ENCODE results near the gene CDKN1B.

- TF ChIP-seq CTCF (IDR thresholded peaks at IDR 0.05 in 4 of 5, conservative IDR thresholded peaks at IDR 0.05 in 1 of 5) = no peak
- no peak for TF ChIP-seq POLR2A (IDR thresholded peaks at IDR 0.05)
Observed at GRCh38 chr12:12705838-12706520, 11.2 kb upstream of the CDKN1B start.
